OCI-M2 (cell line): ENCODE data around the gene RPH3AL.
"Not testable (repeated sequence)": the region's sequence is repeated elsewhere in the genome, so short reads cannot be mapped to it uniquely, and the experiment has no call there.

Source experiments
- DNase-seq: peaks from one replicate; lab custom pipeline; 2025; ENCODE audit not compliant: unreplicated experiment; lab: John Stamatoyannopoulos, UW

The RPH3AL gene

GRCh38 chr17:227946-228615, 124.5 kb downstream of the RPH3AL start:
- no peak for DNase-seq

- no peak for DNase-seq
Observed at GRCh38 chr17:227078-227945, 125.3 kb downstream of the RPH3AL start.

- no peak for DNase-seq
Observed at GRCh38 chr17:226108-227077, 126.2 kb downstream of the RPH3AL start.

GRCh38 chr17:225551-225950, 127.1 kb downstream of the RPH3AL start:
- no peak for DNase-seq

- DNase-seq, result not testable (repeated sequence)
Observed at GRCh38 chr17:224576-224975, 128.0 kb downstream of the RPH3AL start.

GRCh38 chr17:223723-224471, 128.7 kb downstream of the RPH3AL start:
- DNase-seq, result no peak

GRCh38 chr17:222172-222571, 130.4 kb downstream of the RPH3AL start:
- no peak for DNase-seq

- DNase-seq, result no peak
Observed at GRCh38 chr17:219696-220095, 132.9 kb downstream of the RPH3AL start.

- DNase-seq, result no peak
Observed at GRCh38 chr17:218432-219110, 134.0 kb downstream of the RPH3AL start.

GRCh38 chr17:216625-217024, 136.0 kb downstream of the RPH3AL start:
- no peak for DNase-seq

- not testable (repeated sequence) for DNase-seq
Observed at GRCh38 chr17:215563-216478, 136.8 kb downstream of the RPH3AL start.

GRCh38 chr17:214881-215331, 137.7 kb downstream of the RPH3AL start:
- DNase-seq, result no peak

GRCh38 chr17:213286-214105, 139.1 kb downstream of the RPH3AL start:
- DNase-seq, result no peak

GRCh38 chr17:210402-210801, 142.2 kb downstream of the RPH3AL start:
- no peak for DNase-seq

- DNase-seq, result no peak
Observed at GRCh38 chr17:208429-208828, 144.2 kb downstream of the RPH3AL start.

- no peak for DNase-seq
Observed at GRCh38 chr17:207775-208174, 144.8 kb downstream of the RPH3AL start.

- no peak for DNase-seq
Observed at GRCh38 chr17:206941-207560, 145.6 kb downstream of the RPH3AL start.
